GM21367 (cell line): ENCODE measurements around the gene TUBB6.

Source experiments
- ATAC-seq: cut with Tn5 transposase; IDR thresholded peaks from one replicate; pipeline ENCODE4 v1.9.1; 2021; ENCODE audit not compliant: unreplicated experiment

Gene TUBB6

GRCh38 chr18:12313530-12314245 lies 5.6 kb downstream of the TUBB6 start:
- ATAC-seq = no peak

DNA sequence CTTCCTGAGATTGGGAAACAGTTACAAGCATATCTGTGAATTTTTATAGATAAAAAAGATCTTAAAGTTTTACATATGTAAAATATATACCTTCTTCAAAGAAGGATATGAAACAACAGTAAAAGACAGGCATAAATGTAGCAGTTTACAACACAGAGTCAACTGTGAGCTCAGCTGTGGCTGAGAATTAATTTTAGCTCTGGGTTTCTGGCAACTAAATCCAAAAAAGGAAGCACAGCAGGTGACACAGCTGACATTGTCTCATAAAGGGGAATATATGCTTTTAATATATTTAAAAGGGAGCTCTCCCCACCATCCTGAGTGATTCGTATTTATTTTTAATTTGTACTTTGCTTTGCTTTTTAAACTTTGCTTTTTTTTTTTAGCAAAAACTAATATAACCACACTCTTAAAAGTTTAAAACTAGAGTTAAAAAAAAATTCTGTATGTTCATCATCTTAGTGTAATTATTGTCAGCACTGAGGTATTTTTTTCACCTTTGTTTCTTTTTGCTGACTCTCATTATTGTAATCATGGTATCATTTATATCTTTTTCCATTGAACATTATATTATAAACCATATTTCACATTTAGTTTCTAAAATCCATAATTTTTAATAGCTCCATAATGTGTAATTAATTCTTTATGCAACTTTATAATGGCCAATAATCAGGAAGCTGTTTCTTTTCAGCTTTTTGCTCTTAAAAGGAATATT lies 6.7 kb downstream of the TUBB6 start:
- ATAC-seq = peak; percentile 51

DNA sequence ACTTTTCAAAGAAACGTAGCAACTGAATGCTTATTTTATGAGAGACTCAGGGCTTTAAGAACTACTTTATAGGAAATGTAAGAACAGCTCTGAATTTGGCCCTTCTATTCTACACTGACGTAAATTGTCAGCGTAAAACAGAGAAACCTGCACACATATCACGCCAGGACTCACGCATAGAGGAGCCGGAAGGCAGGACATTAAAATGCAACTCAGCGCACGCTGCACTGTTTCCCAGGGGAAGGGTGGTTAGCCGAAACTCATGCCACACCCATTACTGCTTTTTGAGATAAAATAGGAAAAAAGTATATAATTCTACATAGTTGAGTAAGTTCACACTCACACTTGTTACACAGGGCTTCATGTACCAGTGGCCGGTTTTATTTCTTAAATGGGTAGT lies 7.4 kb downstream of the TUBB6 start:
- no peak for ATAC-seq

DNA sequence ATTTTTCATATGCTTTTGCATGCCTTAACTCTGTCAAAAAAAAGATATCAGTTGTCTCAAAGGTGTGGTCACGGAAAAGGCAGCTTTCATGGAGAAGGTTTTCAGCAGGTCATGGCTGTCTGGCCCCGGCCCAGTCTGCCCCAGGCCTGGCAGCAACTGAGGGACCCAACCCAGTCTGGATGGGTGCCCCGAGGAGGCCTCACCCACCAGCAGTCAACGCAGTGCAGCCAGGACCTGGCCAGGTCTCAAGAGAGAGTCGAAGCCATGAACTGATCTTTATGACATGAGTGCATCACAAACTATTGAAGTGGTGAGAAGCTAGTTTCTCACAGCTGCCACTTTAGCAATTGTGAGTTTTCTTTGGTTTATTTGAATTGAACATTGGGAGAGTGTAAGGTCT lies 7.9 kb downstream of the TUBB6 start:
- no peak for ATAC-seq

DNA sequence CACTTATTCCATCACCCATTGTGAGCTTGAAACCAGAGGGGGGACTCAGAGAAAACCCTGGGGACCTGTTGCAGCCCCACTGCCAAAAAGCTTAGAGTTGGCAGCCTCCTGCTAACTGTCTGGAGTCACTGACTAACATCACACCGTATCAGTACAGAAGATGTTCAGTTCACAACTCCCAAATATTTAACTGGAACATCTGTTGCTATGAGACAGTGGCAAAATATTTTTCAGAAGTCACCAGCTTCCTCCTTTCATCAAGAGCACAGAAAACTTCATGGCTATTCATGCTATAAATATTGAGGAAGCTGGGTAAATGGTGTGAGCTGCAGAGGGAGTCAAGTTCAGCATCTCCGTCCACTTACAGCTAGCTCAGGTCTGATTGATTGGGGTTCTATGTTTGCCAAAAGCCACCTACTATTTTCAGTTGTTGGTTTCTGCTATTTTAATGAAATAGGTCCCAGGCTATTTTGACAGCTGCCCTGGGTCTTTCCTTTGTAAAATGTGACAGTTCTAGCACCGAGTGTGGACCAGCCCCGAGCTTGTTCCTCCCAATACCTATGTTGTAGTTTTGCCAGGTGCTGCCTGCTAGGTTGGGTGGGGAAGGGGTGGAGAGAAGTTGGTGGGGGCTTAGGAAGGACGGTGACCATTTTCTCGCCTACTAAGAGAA lies 9.8 kb downstream of the TUBB6 start:
- no peak for ATAC-seq

DNA sequence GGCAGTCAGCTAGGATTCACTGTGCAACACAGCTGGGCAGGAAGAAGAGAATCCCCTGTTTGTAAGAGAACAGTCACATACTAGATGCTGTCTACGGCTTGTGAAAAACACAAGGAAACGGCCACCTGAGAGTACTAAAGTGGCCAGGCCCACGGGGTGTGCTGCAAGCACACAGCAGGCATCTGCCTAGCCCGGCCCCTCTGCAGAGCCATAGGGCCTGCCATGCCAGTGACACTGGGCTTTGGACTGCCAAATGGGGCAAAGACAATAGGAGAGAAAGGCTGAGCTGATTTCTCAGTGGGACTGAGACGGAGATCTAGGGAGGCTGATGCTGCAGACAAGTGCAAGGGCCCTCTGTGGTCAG lies 10.3 kb downstream of the TUBB6 start:
- ATAC-seq = no peak

- ATAC-seq = no peak
Observed at GRCh38 chr18:12318857-12319256, 10.8 kb downstream of the TUBB6 start.

DNA sequence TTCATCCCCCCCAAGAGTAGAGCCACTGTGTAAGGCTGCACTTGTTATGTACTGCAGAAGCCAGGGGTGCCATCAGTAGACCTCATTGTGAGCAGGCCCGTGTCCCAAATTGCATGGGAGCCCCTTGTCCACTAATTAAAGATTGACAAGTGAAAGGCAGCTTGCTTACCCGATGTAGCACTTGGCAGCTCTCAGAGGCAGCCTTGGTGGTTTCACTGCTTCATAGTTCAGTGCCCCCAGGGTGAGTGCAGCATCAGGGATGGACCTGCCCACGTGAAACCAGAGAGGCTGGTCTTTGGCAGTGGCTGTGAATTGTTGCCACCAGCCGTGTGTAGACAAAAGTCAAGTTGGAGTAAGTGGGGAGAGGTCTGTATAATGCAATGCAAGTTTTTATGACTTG lies 13.3 kb downstream of the TUBB6 start:
- ATAC-seq = peak; percentile 45

DNA sequence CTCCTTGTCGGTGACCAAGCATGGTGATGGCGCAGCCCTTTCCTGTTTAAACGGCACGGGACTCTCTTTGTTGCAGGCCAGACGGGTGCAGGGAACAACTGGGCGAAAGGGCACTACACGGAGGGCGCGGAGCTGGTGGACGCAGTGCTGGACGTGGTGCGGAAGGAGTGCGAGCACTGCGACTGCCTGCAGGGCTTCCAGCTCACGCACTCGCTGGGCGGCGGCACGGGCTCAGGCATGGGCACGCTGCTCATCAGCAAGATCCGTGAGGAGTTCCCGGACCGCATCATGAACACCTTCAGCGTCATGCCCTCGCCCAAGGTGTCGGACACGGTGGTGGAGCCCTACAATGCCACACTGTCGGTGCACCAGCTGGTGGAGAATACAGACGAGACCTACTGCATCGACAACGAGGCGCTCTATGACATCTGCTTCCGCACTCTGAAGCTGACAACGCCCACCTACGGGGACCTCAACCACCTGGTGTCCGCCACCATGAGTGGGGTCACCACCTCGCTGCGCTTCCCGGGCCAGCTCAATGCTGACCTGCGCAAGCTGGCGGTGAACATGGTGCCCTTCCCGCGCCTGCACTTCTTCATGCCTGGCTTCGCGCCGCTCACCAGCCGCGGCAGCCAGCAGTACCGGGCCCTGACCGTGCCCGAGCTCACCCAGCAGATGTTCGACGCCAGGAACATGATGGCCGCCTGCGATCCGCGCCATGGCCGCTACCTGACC lies 17.1 kb downstream of the TUBB6 start:
- ATAC-seq = no peak

- no peak for ATAC-seq
Observed at GRCh38 chr18:12325726-12326245, 17.7 kb downstream of the TUBB6 start.

DNA sequence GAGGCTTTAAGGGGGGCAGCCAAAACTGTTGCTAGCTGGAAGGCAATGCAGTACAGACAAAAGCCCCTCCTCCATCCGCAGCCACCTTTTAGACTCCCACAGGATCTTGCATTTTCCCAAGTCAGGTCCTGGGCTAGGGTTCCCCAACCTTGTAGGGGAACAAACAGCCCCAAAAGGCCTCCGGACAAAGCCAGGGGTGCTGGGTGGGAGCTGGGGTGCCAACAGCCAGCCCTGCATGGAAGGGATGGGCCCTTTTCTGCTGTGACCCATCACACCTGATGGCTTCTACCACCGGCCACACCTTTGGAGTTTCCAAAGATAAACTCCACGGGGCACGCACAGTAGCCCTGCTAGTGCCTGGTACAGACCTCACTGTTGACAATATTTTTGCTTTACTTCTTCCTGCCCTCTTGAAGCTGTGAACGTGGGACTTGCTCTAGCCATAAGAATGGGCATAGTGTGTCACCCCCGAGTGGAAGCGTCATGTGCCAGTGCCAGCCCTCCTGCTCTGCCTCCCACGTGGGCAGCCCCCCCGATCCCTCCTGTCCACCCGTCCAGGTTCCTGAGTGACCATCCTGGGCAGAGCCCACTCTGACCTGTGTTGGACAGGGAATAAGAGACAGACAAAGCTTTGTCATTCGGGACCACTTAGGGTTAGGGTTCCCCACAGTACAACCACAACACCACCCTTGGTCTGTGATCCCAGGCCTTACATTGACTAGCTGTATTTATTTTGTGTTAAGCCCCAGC lies 18.8 kb downstream of the TUBB6 start:
- ATAC-seq = no peak

GRCh38 chr18:12327510-12328178 lies 19.6 kb downstream of the TUBB6 start:
- peak; percentile 52 for ATAC-seq

GRCh38 chr18:12328179-12328823 lies 20.3 kb downstream of the TUBB6 start:
- no peak for ATAC-seq

DNA sequence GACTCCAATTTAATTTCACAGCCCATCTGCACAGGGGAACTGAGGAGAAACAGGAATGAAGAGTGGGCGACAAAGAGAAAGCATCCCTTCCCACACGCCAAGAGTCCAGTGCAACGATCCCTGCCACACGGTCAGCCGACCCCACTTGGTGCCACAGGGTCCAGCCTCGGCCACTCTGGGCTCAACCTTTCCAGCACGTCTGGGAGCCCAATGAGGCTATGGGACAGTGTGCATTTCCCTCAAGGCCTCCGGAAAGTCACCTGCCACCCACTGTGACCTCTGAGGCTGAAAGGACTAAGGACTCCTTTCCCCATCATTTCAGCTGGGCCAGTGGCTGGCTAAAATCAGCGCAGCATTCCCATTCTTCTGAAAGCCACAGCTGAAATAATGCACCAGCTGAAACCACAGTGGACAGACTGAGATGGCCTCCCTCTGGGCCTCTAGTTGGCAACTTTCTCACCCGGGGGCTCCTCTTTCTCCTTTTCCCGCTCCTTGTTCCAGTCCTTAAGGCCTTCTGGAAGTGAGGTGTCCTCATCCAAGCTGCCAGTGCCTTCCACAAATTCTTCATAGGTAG lies 21.2 kb downstream of the TUBB6 start:
- no peak for ATAC-seq

DNA sequence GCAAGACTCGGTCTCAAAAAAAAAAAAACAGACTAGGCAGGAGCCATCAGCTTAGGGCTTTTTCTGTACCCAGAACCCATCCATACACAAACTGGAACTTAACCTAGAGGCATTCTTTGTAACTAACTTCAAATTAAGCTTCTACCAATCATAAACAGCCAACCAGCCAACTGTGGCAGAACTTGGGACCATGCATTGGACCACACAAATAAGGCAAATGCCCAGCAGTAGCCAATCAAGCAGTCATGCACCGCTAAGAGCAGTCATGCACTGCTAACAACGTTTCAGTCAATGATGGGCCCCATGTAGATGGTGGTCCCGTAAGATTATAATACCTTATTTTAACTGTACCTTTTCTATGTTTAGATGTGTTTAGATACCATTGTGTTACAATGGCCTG lies 22.7 kb downstream of the TUBB6 start:
- ATAC-seq = no peak

DNA sequence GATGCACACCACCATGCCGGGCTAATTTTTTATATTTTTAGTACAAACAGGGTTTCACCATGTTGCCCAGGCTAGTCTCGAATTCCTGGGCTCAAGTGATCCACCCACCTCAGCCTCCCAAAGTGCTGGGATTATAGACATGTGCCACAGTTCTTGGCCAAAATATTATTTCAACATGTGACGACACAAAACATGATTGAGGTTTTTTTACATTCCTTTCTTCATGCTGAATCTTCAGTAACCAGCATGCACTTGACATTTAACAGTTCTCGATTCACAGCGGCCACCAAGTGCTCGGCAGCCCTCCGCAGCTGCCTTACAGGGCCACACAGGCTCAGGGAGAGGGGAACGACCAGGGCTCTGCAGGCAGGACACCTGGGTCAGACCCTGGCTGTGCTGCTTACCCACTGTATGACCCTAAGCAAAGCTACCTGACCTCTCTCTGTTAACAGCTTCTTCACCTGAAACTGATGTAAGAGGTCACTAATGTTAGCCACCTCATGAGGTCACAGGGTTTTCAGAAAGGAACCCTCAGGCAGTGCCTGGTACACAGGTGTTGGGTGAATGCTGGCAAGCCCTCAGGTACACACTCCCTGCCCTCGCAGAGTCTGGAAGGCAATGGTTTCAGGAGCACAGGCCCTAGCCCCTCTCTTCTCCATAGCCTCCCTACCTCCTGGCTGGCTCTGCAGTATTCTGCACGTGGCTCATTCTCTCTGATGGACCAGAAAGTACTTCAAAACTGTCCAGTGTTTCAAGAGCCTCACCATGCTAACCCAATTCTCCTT lies 25.7 kb downstream of the TUBB6 start:
- ATAC-seq = no peak

GRCh38 chr18:12334366-12334808 lies 26.3 kb downstream of the TUBB6 start:
- ATAC-seq = no peak

DNA sequence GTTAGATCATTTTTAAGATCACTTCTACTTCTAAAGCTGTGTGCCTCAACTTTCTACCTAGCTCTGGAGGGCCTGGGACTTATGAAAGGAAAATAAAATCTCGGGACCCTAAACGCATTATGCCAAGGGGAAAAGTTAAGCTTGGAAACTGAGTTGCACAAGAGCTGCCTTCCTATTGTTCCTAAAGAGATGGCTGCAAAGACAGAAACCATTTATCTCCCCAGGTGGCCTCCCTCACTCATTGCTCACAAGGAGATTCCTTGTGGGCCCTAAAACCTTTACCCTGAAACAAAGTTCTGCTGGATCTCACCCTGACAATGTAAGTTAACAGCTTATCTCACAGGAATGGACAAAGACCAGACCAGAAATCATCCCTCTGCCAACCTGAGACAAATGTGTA lies 26.8 kb downstream of the TUBB6 start:
- ATAC-seq = no peak
